Measurements from ENCODE around the gene TRPM3. TPM values are rescaled to one million over a fixed set of nuclear protein-coding genes. Genes with fewer than 3 reads are reported as not detected.

TRPM3 gene
- total RNA-seq, 1 experiment from 2014 or later: 5.4 TPM

GRCh38 chr9:70880535-70880934, 240.9 kb downstream of the TRPM3 start (continued):
- TF ChIP-seq E2F1 (CRISPR knock-in tag; IDR thresholded peaks at IDR 0.05) (no peak), CDX4 (CRISPR knock-in tag; IDR thresholded peaks at IDR 0.05; ENCODE audit: borderline replicate concordance) (no peak), ELF4 (CRISPR knock-in tag; IDR thresholded peaks at IDR 0.05; ENCODE audit: low read depth) (no peak)

- no peak overlapping the region for H3K27ac Mint-ChIP-seq
- CTCF ChIA-PET: no interaction called here
- no peaks in the 10 kb centered on the region for H3K9me3 Mint-ChIP-seq
- H3K36me3 Mint-ChIP-seq: no peaks in the 10 kb centered on the region
- POLR2A ChIA-PET: interaction anchor here (0.6 kb wide), 1 partner anchor 872 kb away, joined by 3 read pairs; no protein-coding TSS in a partner anchor
- DNase-seq (ENCODE audit: low spot score) (no peak), ATAC-seq (no peak)
- H3K4me3 Mint-ChIP-seq: no peak overlapping the region
- TF ChIP-seq ZNF263 (CRISPR knock-in tag; IDR thresholded peaks at IDR 0.05; ENCODE audit: low read depth) (no peak), CDX4 (CRISPR knock-in tag; IDR thresholded peaks at IDR 0.05; ENCODE audit: borderline replicate concordance) (no peak), NFE2L1 (CRISPR knock-in tag; IDR thresholded peaks at IDR 0.05) (no peak), SMAD4 (CRISPR knock-in tag; IDR thresholded peaks at IDR 0.05) (no peak), JUN (CRISPR knock-in tag; IDR thresholded peaks at IDR 0.05) (no peak), ESRRA (CRISPR knock-in tag; IDR thresholded peaks at IDR 0.05; ENCODE audit: borderline replicate concordance) (no peak), ATF1 (CRISPR knock-in tag; IDR thresholded peaks at IDR 0.05) (no peak), SOX15 (CRISPR knock-in tag; IDR thresholded peaks at IDR 0.05) (no peak), SP1 (CRISPR knock-in tag; conservative IDR thresholded peaks at IDR 0.05) (no peak)
- TF ChIP-seq, protein P1, sequence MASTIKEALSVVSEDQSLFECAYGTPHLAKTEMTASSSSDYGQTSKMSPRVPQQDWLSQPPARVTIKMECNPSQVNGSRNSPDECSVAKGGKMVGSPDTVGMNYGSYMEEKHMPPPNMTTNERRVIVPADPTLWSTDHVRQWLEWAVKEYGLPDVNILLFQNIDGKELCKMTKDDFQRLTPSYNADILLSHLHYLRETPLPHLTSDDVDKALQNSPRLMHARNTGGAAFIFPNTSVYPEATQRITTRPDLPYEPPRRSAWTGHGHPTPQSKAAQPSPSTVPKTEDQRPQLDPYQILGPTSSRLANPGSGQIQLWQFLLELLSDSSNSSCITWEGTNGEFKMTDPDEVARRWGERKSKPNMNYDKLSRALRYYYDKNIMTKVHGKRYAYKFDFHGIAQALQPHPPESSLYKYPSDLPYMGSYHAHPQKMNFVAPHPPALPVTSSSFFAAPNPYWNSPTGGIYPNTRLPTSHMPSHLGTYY (CRISPR knock-in tag; IDR thresholded peaks at IDR 0.05): no peak
- TF ChIP-seq, protein P2, sequence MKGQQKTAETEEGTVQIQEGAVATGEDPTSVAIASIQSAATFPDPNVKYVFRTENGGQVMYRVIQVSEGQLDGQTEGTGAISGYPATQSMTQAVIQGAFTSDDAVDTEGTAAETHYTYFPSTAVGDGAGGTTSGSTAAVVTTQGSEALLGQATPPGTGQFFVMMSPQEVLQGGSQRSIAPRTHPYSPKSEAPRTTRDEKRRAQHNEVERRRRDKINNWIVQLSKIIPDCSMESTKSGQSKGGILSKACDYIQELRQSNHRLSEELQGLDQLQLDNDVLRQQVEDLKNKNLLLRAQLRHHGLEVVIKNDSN (CRISPR knock-in tag; IDR thresholded peaks at IDR 0.05): no peak
- TF ChIP-seq, protein P3, sequence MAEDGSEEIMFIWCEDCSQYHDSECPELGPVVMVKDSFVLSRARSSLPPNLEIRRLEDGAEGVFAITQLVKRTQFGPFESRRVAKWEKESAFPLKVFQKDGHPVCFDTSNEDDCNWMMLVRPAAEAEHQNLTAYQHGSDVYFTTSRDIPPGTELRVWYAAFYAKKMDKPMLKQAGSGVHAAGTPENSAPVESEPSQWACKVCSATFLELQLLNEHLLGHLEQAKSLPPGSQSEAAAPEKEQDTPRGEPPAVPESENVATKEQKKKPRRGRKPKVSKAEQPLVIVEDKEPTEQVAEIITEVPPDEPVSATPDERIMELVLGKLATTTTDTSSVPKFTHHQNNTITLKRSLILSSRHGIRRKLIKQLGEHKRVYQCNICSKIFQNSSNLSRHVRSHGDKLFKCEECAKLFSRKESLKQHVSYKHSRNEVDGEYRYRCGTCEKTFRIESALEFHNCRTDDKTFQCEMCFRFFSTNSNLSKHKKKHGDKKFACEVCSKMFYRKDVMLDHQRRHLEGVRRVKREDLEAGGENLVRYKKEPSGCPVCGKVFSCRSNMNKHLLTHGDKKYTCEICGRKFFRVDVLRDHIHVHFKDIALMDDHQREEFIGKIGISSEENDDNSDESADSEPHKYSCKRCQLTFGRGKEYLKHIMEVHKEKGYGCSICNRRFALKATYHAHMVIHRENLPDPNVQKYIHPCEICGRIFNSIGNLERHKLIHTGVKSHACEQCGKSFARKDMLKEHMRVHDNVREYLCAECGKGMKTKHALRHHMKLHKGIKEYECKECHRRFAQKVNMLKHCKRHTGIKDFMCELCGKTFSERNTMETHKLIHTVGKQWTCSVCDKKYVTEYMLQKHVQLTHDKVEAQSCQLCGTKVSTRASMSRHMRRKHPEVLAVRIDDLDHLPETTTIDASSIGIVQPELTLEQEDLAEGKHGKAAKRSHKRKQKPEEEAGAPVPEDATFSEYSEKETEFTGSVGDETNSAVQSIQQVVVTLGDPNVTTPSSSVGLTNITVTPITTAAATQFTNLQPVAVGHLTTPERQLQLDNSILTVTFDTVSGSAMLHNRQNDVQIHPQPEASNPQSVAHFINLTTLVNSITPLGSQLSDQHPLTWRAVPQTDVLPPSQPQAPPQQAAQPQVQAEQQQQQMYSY (CRISPR knock-in tag; IDR thresholded peaks at IDR 0.05): no peak
- H3K27me3 Mint-ChIP-seq (ENCODE audit: low read depth): no peaks in the 10 kb centered on the region
- H3K4me1 Mint-ChIP-seq: peaks cover 7% of the 10 kb centered on the region
These were observed 242.8 kb downstream of the TRPM3 start for GRCh38 chr9:70878576-70878975.

DNA sequence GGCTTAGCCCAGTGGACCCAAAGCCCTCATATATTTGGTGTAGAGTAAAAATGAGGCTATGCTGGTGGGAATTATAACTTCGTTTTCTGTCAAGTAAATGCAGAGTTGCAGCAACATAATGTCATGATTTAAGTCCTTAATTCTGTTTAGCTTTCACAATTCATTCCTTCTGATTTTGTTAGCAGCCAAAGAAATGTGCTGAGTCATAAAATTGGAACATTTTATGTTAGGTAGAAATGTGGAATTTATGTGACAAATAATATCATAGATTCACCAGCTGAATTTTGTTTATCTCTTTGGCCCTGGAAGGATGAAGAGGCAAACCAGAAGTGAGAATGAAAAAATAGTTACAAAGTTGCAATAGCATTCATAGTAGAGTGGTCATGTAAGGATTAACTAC, 247.0 kb downstream of the TRPM3 start:
- Mint-ChIP-seq H3K27me3 (ENCODE audit: low read depth) (no peaks in the 10 kb centered on the region), H3K4me3 (no peak overlapping the region), H3K36me3 (no peaks in the 10 kb centered on the region), H3K27ac (no peak overlapping the region), H3K9me3 (peaks cover 6% of the 10 kb centered on the region), H3K4me1 (no peaks in the 10 kb centered on the region)
- ATAC-seq (no peak), DNase-seq (ENCODE audit: low spot score) (no peak)
- ChIA-PET CTCF (no interaction called here), POLR2A (no interaction called here)
- TF ChIP-seq, protein P2 (CRISPR knock-in tag; IDR thresholded peaks at IDR 0.05): no peak
- no peak for TF ChIP-seq TEAD4 (CRISPR knock-in tag; IDR thresholded peaks at IDR 0.05)
- TF ChIP-seq RORB (CRISPR knock-in tag; IDR thresholded peaks at IDR 0.05): no peak
- TF ChIP-seq, protein P3 (CRISPR knock-in tag; IDR thresholded peaks at IDR 0.05): no peak
- no peak for TF ChIP-seq ZNF425 (CRISPR knock-in tag; conservative IDR thresholded peaks at IDR 0.05)

Data from WTC11 (cell line).